Common myeloid progenitor, CD34-positive (primary cell): Measurements from ENCODE around the gene TBC1D22A.

ENCODE experiments used
- CTCF ChIA-PET: fragments of 350-600 bp; sonication (Branson Sonifier 250); formaldehyde crosslinking; loops from one replicate; lab custom pipeline; 2021; ENCODE audit warnings: antibody characterized with exemption; lab: Charles Lee
- POLR2A ChIA-PET: fragments of 350-600 bp; sonication (Branson Sonifier 250); formaldehyde crosslinking; loops from one replicate; lab custom pipeline; 2021; ENCODE audit warnings: antibody characterized with exemption; lab: Charles Lee
- DNase-seq, 3 donors: peaks; one replicate each; pipeline versions ENCODE4 v3.0.0 to v3.0.0-alpha.2; 2013
- H3K27ac ChIP-seq, 2 experiments: 1 replicate in 1 of 2; 2 replicates in 1 of 2; pipeline ENCODE4 v1.7.0; 2013; ENCODE audit warnings: inconsistent platforms in 2 of 2, low read length in 2 of 2, mild to moderate bottlenecking in 2 of 2, low read depth in 1 of 2, moderate library complexity in 1 of 2; ENCODE audit not compliant: severe bottlenecking in 2 of 2, insufficient read depth in 1 of 2, poor library complexity in 1 of 2
- H3K27me3 ChIP-seq, 5 experiments: replicated peaks in 2 of 5; 1 replicate in 3 of 5; 2 replicates in 2 of 5; pipeline versions ENCODE4 v1.6.1 to v1.7.0; 2013; ENCODE audit warnings: low read length in 4 of 5, mild to moderate bottlenecking in 2 of 5, moderate library complexity in 2 of 5, inconsistent platforms in 1 of 5; ENCODE audit not compliant: insufficient read depth in 5 of 5, control insufficient read depth in 4 of 5
- H3K36me3 ChIP-seq, 4 experiments: 1 replicate in 2 of 4; 2 replicates in 2 of 4; pipeline versions ENCODE4 v1.6.1 to v1.7.0; 2013; ENCODE audit warnings: low read length in 3 of 4, control low read depth in 1 of 4, mild to moderate bottlenecking in 1 of 4; ENCODE audit not compliant: control insufficient read depth in 4 of 4, insufficient read depth in 4 of 4
- H3K4me1 ChIP-seq, 4 experiments: 1 replicate in 3 of 4; 2 replicates in 1 of 4; pipeline versions ENCODE4 v1.6.1 to v1.7.1; 2013; ENCODE audit warnings: low read length in 3 of 4, mild to moderate bottlenecking in 3 of 4, control low read depth in 1 of 4, inconsistent platforms in 1 of 4, moderate library complexity in 1 of 4; ENCODE audit not compliant: control insufficient read depth in 4 of 4, insufficient read depth in 4 of 4; ENCODE audit errors: control extremely low read depth in 1 of 4
- H3K4me3 ChIP-seq, 7 experiments: 1 replicate in 4 of 7; 2 replicates in 3 of 7; pipeline versions ENCODE4 v1.5.1 to v1.7.0; 2013; ENCODE audit warnings: mild to moderate bottlenecking in 7 of 7, low read length in 6 of 7, moderate library complexity in 6 of 7, inconsistent platforms in 2 of 7, low read depth in 2 of 7, control low read depth in 1 of 7; ENCODE audit not compliant: insufficient read depth in 4 of 7, control insufficient read depth in 1 of 7; ENCODE audit errors: extremely low read depth in 1 of 7
- H3K9me3 ChIP-seq, 5 experiments: 1 replicate in 4 of 5; 2 replicates in 1 of 5; pipeline versions ENCODE4 v1.6.1 to v1.7.1; 2013; ENCODE audit warnings: low read length in 4 of 5, mild to moderate bottlenecking in 2 of 5, inconsistent platforms in 1 of 5, low read depth in 1 of 5, moderate library complexity in 1 of 5; ENCODE audit not compliant: control insufficient read depth in 4 of 5, insufficient read depth in 2 of 5; ENCODE audit errors: control extremely low read depth in 1 of 5
- WGBS: methylation state at CpG from one replicate; pipeline ENCODE4 v1.1.5; 2013; ENCODE audit not compliant: insufficient coverage; 5-methylcytosine and 5-hydroxymethylcytosine counted together

TBC1D22A gene

DNA sequence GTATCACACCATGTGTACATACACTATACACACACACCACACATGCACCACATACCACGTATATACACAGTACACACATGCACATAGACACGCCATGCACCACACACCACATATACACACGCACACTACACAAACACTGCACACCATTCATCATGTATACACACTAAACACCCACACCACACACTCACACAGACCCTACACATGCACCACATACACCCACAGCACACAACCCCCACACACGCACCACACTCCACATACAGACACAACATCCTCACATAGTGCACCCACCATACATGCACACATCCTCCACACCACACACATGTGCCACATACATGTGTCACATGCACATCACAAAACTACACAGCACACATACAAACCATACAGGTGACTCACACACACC, 397.1 kb downstream of the TBC1D22A start:
- no peak for DNase-seq
- CTCF ChIA-PET, result no interaction called here
- no peaks in the 10 kb centered on the region for H3K27me3 ChIP-seq
- no peak overlapping the region for H3K27ac ChIP-seq
- 94% methylated on average over 4 of the region's 4 CpGs for WGBS
- POLR2A ChIA-PET, result no interaction called here
- H3K4me1 ChIP-seq, result no peaks in the 10 kb centered on the region
- H3K4me3 ChIP-seq, result no peak overlapping the region
- peaks cover 0 to 9% (median 4%) of the 10 kb centered on the region in 4 experiments for H3K36me3 ChIP-seq
- H3K9me3 ChIP-seq, result no peaks in the 10 kb centered on the region

- WGBS, result 98% methylated on average over 15 of the region's 18 CpGs
- POLR2A ChIA-PET, result no interaction called here
- H3K9me3 ChIP-seq, result no peaks in the 10 kb centered on the region
- no peak overlapping the region for H3K27ac ChIP-seq
- H3K27me3 ChIP-seq, result no peaks in the 10 kb centered on the region
- no peak for DNase-seq
- CTCF ChIA-PET, result no interaction called here
- H3K36me3 ChIP-seq, result peaks cover 0 to 9% (median 4%) of the 10 kb centered on the region in 4 experiments
- no peak overlapping the region for H3K4me3 ChIP-seq
- no peaks in the 10 kb centered on the region for H3K4me1 ChIP-seq
Observed at GRCh38 chr22:47160141-47160541, 397.7 kb downstream of the TBC1D22A start.

GRCh38 chr22:47160781-47161520, 398.5 kb downstream of the TBC1D22A start:
- whole genome bisulfite sequencing, result 94% methylated on average over 11 of the region's 15 CpGs
- DNase-seq, result no peak
- H3K9me3 ChIP-seq, result no peaks in the 10 kb centered on the region
- ChIA-PET CTCF (no interaction called here), POLR2A (no interaction called here)
- peaks cover 0 to 9% (median 4%) of the 10 kb centered on the region in 4 experiments for H3K36me3 ChIP-seq
- no peaks in the 10 kb centered on the region for H3K27me3 ChIP-seq
- no peak overlapping the region for H3K27ac ChIP-seq
- no peak overlapping the region for H3K4me3 ChIP-seq
- no peaks in the 10 kb centered on the region for H3K4me1 ChIP-seq

GRCh38 chr22:47161631-47162030, 399.2 kb downstream of the TBC1D22A start:
- Histone ChIP-seq H3K9me3 (no peaks in the 10 kb centered on the region), H3K27ac (no peak overlapping the region), H3K4me1 (no peaks in the 10 kb centered on the region), H3K36me3 (peaks cover 0 to 11% (median 4%) of the 10 kb centered on the region in 4 experiments), H3K27me3 (no peaks in the 10 kb centered on the region), H3K4me3 (no peak overlapping the region)
- WGBS, result 96% methylated on average over 17 of the region's 17 CpGs
- DNase-seq, result no peak
- ChIA-PET POLR2A (no interaction called here), CTCF (no interaction called here)

- DNase-seq, result no peak
- H3K27me3 ChIP-seq, result no peaks in the 10 kb centered on the region
- peaks cover 0 to 16% (median 4%) of the 10 kb centered on the region in 4 experiments for H3K36me3 ChIP-seq
- H3K9me3 ChIP-seq, result peaks cover 0 to 7% (median 0%) of the 10 kb centered on the region in 5 experiments
- H3K27ac ChIP-seq, result no peak overlapping the region
- H3K4me1 ChIP-seq, result no peaks in the 10 kb centered on the region
- ChIA-PET CTCF (no interaction called here), POLR2A (no interaction called here)
- WGBS, result 100% methylated on average over 7 of the region's 10 CpGs
- H3K4me3 ChIP-seq, result no peak overlapping the region
Observed at GRCh38 chr22:47162865-47163264, 400.4 kb downstream of the TBC1D22A start.

DNA sequence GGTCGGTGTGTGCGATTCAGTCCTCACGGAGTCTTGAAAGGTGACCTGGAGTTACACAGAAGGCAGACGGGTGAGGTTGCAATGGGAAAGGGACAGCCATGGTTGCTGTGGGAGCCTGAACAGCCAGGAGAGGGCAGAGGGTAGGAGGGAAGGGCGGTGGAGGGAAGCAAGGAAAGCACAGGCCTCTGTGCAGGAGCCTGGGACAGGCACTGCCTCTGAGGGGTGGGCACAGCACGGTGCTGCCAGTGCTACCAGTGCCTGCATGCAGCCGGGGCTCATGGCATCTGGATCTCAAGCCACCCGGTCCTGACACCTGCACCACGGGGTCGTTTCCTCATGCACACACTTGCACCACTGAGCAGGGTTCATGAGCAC, 401.0 kb downstream of the TBC1D22A start:
- no peaks in the 10 kb centered on the region for H3K4me1 ChIP-seq
- CTCF ChIA-PET, result no interaction called here
- POLR2A ChIA-PET, result no interaction called here

DNA sequence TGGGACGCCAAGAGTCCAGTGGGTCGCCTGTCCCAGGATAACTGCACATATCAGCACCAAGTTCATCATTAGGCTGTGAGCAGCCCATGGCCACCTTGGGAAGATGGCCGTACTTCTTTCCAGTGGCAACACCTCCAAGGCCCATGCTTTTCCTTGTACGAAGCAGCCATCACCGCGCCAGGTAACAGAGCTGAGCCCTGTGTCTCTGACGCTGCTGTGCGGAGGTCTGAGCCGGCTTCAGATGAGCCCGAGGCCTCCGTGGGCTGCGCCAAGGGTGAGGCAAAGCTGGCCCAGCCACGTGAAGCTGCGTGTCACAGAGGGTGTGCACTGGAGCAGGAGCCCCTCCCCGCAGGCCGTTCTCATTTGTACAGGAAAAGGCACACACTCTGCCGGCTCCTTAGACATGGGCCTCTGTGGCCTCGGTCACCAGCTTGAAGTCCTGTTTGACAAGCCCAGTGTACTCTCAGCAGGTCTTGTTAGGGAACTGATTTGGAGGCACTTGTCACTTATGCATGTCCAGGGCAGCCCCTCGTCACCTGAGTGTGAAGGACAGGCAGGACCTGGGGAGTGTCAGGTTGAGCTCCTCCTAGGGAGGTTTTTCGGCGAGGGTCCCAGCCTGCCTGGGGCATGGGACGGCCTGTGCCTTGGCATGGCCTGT, 401.5 kb downstream of the TBC1D22A start:
- POLR2A ChIA-PET, result no interaction called here
- no peak for DNase-seq
- CTCF ChIA-PET, result no interaction called here
- H3K4me3 ChIP-seq, result no peak overlapping the region
- no peaks in the 10 kb centered on the region for H3K27me3 ChIP-seq
- H3K9me3 ChIP-seq, result peaks cover 0 to 7% (median 0%) of the 10 kb centered on the region in 5 experiments
- peaks cover 0 to 17% (median 4%) of the 10 kb centered on the region in 4 experiments for H3K36me3 ChIP-seq
- H3K4me1 ChIP-seq, result no peaks in the 10 kb centered on the region
- WGBS, result 96% methylated on average over 21 of the region's 22 CpGs
- H3K27ac ChIP-seq, result no peak overlapping the region

More for the DNA sequence above, 401.0 kb downstream of the TBC1D22A start:
- peaks cover 0 to 7% (median 0%) of the 10 kb centered on the region in 5 experiments for H3K9me3 ChIP-seq
- no peak overlapping the region for H3K4me3 ChIP-seq
- WGBS, result 96% methylated on average over 9 of the region's 10 CpGs
- DNase-seq, result no peak
- H3K27me3 ChIP-seq, result no peaks in the 10 kb centered on the region
- H3K36me3 ChIP-seq, result peaks cover 0 to 16% (median 4%) of the 10 kb centered on the region in 4 experiments
- H3K27ac ChIP-seq, result no peak overlapping the region
